Measurements from ENCODE around the gene RTN4RL2.

DNA sequence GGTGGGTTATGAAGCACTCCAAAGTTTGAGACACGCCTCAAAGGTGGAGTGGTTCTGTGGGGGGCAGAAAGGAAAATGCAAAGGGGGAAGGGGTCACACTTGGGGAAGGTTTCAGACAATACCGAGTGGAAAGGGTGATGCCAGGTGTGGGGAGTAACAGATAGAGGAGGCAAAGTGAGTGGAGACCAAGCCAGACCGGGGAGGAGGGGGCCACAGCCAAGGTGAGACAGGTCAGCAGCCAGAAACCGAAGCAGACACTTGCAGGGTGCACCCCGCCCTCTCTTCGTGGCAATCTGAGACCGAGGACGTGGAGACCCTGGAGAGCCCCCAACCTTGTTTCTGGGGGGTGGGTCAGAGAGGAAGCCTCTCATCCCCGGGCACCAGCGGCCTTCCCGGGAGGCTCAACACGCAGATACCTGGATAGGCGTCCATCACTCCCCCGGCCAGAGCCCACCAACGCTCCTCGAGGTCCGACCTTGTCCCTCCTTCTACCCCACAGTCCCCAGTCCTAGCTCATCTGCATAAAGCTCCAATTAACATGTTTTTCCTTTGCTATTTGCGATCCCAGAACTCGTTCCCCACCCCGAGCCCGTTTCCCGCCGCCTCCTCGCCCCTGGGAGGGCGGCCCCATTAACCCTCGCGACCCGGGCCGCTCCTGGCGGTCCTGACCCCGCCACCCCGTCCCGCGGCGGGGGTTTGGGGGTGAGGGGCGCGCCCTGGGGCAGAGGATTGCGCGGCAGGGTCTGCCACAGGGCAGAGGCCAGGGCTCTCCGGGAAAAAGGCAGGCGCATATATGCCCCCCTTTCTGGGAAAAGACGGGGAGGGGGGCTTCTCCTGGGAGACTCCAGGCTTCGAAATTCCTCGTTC lies 21.8 kb downstream of the RTN4RL2 start:
- TF ChIP-seq, protein P1, sequence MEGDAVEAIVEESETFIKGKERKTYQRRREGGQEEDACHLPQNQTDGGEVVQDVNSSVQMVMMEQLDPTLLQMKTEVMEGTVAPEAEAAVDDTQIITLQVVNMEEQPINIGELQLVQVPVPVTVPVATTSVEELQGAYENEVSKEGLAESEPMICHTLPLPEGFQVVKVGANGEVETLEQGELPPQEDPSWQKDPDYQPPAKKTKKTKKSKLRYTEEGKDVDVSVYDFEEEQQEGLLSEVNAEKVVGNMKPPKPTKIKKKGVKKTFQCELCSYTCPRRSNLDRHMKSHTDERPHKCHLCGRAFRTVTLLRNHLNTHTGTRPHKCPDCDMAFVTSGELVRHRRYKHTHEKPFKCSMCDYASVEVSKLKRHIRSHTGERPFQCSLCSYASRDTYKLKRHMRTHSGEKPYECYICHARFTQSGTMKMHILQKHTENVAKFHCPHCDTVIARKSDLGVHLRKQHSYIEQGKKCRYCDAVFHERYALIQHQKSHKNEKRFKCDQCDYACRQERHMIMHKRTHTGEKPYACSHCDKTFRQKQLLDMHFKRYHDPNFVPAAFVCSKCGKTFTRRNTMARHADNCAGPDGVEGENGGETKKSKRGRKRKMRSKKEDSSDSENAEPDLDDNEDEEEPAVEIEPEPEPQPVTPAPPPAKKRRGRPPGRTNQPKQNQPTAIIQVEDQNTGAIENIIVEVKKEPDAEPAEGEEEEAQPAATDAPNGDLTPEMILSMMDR (IDR thresholded peaks at IDR 0.05): no peak
- no peak for TF ChIP-seq POLR2A (IDR thresholded peaks at IDR 0.05)

Data from ovary (tissue), 3 donors.